SKM-1 treated with dmso at 0.1 percent for 144 hours (cell line): Measurements from ENCODE around the gene BICD2.
"Not testable (repeated sequence)": the region's sequence is repeated elsewhere in the genome, so short reads cannot be mapped to it uniquely, and the experiment has no call there.

Source experiments
- DNase-seq: peaks from one replicate; lab custom pipeline; 2025; ENCODE audit not compliant: unreplicated experiment; lab: John Stamatoyannopoulos, UW

The BICD2 gene

DNA sequence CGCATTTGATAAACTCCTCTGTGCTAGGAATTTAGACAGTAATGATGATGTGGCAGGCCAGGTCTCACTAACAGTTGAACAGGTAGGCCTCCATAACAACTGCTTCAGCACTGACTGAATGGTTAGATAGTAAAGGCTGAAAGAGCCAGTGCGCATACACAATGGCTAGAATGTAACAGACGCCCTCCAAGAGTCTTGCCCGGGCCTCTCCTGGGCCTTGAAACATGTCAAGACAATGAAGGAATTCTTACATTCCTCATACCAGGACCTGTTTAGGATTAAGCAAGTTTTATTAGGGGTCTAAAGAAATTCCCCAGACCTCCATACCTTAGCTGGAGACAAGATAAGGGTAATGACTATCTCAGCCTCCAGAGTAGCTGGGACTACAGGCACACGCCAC is 6.7 kb upstream of the BICD2 start:
- no peak for DNase-seq

DNA sequence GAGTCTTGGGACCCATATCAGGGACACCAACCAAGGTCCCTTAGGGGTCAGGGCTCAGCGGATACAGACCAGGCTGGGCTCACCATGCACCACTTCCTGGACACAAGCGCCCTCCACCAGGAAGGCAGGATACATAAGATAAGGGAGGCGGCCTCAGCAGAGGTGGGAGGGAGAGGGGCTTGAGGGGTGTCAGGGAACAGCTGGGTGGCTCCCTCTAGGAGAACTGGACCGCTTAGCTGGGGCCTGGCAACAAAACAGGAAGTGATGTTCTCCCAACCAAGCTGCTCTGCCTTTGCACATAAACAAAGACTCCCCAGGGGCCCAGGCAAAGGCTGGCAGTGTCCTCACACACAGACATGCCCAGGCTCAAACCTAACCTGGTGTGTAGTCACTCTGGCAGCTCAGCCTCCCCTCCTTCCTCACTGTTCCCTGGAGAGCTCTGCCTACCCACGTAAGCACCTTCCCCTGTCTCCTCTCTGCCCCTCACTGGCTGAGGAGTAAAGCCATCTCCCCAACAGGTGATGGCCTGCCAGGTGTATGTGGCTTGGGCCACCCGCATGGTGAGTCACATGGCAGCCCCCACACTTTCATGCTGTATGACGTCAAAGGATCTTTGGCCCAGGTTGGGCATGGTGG is 5.8 kb upstream of the BICD2 start:
- DNase-seq = peak; percentile 50

DNA sequence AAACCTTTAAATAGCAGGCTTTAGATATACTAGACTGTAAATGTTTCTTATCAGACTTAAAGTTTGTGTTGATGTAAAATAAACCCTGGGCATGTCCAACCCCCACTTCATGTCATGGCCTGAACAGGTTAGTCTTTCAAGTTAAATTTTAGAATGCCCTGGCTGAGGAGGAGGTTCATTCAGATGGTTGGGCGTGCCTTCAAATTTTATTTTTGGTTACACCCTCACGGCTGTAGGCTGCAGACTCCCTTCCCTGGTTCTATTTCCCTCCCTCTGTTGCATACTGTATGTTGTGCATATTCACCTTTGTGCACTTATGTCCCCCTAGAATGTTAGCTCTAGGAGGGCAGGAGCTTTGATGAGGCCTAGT is 5.3 kb upstream of the BICD2 start:
- DNase-seq = no peak

DNA sequence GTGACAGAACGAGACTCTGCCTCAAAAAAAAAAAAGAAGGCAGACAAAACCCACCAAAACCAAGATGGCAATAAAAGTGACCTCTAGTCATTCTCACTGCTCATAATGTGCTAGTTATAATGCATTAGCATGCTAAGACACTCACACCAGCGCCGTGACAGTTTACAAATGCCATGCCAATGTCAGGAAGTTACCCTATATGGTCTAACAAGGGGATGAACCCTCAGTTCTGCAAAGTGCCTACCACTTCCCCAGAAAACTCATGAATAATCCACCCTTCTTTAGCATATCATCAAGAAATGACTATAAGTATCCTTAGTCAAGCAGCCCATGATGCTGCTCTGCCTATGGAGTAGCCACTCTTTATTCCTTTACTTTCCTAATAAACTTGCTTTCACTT is 4.7 kb upstream of the BICD2 start:
- no peak for DNase-seq

DNA sequence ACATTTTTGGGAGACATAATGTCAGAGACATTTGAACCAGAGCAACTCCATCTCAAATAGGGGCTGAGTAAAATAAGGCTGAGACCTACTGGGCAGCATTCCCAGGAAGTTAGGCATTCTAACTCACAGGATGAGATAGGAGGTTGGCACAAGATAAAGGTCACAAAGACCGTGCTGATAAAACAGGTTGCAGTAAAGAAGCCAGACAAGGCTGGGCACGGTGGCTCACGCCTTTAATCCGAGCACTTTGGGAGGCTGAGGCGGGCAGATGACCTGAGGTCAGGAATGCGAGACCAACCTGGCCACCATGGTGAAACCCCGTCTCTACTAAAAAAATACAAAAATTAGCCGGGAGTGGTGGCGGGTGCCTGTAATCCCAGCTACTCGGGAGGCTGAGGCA is 4.2 kb upstream of the BICD2 start:
- not testable (repeated sequence) for DNase-seq

DNA sequence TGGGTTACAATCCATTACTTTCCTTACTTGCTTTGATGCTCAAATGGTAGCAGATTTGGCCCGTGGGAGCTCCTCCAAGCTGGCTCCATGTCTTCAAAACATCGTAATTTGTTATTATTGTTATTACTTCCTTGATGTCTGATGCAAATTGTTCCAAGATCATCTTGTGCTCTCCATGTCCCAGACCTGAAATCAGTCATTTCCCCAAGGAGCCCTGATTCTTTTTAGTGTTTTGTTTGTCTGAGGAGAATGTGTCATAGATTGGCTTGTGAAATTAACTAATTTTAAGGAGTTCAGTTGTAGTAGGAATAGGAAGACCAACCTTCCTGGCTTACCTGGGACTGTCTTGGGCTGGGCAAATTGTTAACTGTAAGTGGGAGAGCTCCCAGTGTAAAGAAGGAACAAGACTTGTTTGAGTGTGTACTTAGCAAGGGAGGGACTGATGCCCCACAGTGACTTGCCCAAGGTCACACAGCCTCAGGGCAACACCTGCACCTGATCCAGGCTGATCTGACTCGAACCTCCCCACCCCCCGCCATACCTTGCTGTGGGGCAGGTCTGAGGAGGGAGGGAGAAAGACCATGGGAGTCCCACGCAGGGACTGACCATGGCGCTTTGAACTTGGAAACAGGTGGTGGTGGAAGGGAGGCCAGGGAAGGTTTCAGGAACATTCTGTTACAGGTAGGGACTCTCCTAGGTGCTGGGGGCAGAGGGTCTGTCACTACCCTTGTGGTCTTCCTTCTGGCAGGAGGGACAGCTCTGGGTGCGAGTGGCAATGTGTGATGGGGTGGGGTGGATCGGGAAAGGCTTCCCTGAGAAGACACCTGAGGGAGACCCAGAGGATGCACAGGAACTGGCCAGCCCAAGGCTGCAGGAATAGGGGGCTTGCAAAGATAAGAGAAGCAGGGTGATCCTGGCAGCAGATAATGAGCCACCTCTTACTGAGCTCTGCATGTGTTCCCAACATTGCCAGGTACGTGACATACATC is 2.7 kb upstream of the BICD2 start:
- DNase-seq = no peak

DNA sequence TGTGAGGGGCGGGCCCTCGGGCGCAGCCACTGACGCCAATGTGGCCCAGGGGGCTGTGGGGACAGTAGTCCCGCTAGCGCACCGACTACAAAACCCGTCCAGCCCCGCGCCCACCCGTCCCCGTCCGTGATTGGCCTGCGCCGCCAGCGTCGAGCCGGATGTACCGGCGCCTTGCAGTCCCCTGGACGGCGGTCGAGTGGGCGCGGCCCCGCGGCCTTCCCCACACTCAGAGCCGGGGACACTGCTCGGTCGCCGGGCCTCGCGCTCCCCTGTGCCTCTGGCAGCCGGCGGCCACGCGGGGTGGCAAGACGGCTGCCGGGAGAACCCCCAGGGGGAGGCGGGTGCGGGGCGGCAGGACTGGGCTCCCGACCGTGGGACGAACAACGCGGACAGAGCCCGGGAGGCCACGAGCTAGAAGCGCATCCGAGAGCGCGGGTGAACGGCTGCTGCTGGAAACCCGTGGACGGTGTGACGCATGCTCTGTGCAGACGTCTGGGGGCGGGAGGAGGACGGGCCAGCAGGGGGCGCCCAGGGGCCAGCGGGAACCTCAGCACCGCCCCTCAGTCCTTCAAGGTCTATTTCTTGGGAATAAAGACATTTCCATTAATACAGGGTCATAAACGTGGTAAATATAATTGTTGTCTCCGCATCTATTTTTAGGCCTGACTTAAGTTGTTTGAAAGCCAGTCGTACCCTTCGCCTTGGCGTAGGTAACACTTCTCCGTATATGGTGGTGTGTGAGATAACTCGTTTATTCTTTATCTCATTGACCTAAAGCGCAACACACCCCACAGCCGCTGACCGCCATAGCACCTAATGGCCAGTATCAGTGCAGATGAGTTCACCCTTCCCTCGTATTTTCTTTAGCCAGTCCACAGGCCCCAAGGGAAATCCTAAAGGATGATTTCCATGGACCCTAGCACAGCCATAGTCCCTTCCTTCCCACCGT is 629 bp upstream of the BICD2 start:
- DNase-seq = peak; percentile 72

DNA sequence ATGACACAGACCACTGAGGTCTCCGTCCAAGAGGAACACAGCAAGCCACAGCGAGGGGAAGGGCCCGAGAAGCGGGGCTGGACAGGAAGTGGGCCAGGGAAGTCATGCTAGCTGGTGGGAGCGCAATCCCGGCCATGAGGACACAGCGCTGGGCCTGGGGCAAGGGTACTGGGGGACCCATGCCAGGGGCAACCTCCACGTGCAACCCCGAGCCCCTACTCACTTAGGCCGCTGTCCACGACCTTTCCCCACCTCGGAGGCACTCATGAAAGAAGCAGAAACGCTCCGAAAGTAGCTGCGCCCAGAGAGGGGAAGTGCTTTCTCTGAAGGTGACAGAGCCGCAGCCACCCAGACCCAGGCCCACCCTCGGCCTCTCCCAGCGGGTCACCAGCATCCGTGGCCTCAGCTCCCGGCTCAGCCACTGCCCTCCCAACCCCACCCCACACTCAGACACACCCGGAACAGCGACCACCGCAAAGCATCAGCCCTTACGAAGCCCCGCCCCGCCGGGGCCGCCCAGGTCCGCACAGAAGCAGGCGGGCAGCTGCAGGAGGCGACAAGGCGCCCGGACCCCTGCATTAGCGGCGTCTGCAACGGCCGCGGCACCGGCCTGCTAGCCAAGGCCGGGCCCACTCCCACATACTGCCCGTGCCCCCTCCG is 782 bp downstream of the BICD2 start:
- DNase-seq = no peak

DNA sequence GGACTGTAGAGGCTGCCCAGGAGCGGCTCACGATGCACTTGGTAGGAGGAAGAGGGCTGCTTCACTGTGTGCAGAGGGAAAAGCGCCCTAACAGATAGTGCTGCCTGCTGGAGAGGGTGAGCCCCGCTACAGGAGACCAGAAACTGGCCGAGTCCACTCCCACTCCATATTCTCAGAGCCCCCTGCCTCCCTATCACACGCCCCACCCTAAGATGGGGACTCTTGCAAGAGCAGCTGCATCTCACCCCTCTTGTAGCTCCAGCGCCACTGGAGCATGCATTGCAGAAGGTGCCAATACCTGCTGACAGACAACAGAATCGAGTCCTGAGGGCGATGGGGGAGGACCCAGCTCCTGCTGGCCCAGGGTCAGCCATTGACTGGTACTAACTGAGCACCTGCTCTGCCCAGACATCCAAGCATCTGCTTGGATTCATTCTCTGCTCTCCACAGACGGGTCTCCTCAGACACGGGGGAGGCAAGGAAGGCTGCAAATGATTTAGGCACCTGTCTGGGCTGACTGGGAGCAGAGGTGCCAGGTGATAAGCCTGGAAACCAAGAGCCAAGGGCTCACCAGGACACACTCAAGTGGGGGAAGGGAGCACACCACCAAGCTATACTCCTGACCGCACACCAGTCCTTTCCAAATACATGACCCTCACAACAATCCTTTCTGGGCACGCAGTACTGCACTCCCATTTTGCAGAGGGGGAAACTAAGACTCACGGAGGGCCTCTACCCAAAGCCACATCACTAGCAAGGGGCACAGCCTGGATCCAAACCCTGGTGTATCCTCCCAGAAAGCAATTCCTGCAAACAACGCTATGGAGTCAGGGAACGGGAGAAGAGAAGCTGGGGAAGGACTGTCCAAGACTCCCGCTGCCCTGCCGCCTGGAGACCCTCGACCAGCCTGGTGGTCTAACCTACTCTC is 1.6 kb downstream of the BICD2 start:
- DNase-seq = no peak

DNA sequence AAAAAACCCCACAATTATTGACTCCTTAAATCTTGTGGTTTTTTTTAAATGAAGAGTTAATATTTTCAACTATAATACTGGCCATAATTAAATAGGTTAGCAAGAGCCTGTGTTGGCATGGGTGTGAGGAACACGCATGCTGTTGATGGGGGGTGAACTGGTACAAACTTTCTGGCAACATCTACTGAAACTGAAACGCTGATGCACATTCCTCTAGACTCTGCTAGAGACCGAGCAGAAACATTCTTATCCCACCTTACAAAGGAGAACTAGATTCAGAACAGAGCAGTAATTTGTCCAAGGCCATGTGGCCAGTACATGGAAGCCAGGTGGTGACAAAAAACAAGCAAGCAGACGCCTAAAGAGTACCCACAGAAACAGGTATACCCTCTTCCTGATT is 2.4 kb downstream of the BICD2 start:
- no peak for DNase-seq

DNA sequence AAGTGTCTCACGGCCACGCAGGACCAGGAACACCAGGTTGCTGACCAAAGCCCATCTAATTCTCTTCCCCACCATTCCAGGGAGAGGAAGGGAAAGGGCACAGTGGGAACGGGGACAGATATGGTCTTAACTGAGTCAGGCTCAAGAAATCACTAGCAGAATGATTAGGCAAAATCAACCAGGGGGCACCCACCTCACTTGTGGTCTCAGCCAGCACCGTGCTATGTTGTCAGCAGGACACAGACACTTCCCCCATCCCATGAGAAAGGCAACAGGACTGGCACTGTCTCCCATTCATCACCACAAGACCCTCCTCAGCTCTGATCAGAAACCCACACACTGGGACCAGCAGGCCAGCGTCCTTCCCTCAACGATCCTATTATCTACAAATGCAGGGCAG is 2.9 kb downstream of the BICD2 start:
- no peak for DNase-seq

DNA sequence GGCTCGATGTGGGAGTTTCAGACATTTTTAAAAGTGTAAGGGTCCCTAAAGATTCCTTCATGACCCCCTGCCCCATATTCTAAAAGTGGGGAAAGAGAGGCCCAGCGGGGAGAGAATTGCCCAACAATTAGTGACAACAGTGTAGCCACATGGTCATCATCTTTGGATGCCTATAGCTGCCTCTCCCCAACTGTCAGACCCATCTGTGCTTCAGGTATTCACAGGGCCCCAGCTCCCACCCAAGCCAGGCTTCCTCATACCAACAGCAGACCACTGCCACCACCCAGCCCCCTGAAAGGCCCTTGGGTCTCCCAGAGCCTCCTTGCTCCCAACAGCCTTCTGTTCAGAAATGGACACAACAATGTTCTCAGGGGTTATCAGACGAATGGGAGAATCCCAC is 4.1 kb downstream of the BICD2 start:
- DNase-seq = no peak

DNA sequence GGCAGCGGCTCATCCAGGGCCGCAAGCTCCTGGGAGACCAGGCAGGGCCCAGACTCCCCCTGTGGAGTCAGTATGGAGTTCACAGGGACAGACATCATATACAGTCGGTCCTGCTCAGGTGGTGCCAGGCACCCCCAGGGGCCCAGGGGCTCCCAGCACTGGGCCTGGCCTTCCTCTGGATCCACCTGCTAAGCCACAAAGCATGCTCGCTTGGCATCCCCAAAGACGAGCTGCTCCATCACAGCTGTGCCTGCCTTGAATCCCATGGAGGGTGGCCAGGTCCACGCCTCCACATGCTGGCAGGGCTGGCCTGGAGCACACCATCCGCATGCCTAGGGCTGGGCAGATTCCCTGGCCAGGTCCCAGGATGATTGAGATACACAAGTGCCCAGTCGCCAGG is 4.6 kb downstream of the BICD2 start:
- no peak for DNase-seq

DNA sequence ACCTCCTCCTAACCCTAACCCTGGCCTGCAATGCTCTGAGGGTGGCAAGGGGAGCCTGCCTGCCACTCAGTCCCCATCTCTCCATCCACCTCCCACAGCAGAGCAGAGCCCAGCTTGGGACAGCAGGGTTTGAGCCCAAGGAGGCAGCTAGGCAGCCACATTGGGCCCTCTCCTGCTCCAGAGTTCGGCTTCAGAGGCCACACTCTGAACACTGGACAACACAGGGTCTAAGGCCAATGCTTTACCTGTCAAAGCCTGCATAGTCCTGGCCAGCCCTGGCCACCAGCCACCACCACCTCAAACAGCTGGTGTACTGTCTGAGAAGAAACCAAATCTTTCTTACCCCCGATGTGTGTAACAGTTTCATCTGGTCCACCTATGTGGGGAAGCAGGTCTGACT is 5.2 kb downstream of the BICD2 start:
- DNase-seq = no peak

DNA sequence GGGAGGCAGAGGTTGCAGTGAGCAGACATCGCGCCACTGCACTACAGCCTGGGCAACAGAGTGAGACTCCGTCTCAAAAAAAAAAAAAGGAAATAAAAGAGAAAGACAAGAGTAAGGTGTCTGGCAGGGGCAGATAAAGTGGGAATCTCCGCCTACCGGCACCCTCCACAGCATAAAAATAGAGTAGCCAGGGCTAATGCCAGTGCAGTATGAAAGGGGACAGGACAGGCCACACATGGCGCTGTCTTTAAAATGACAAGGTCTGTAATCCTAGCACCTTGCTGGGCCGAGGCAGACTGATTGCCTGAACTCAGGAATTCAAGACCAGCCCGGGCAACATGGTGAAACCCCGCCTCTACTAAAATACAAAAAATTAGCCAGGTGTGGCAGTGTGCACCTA is 7.8 kb downstream of the BICD2 start:
- no peak for DNase-seq

DNA sequence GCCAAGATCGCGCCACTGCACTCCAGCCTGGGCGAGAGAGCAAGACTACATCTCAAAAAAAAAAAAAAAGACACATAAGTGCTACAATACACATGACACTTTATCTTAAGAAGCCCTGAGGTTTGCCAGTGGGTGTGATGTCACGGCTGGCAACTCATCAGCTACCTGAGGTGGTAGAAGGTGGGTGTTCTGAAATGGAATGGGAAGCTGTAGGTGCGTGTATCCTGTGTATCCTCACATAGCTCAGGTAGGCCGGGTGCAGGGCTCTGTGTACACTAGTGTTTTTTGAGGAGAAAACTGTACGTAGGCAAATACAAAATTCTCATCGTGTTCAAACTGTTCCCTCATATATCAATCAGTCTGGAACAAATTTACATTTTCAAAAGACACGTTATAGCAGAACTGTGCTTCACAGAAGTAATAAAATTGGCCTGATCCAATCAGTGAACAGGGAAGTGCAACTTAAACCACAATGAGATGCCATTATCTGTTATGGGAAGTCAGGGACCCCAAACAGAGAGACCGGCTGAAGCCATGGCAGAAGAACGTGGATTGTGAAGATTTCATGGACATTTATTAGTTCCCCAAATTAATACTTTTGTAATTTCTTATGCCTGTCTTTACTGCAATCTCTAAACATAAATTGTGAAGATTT is 10.4 kb downstream of the BICD2 start:
- DNase-seq = no peak

DNA sequence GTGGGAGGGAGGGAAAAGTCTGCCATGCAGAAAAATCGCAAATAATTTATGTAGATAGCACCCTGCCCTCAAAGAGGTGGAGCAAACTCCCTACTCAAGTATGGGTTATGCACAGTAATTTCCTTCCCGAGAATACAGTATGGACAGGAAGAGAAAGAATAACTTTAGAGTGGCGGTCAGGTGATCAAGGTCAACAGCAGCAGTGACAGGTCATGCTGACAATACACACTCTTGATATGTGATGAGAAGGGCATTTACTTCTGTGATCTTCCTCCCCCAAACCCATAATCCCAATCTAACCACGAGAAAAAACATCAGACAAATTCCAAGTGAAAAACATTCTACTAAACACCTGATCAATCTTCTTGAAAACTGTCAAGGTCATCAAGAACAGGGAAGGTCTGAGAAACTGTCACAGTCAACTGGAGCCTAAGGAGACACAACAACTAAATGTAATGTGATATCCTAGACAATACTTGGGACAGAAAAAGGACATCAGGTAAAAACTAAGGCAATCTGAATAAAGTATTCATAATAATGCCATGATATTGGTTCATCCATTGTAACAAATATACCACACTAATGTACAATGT is 11.7 kb downstream of the BICD2 start:
- DNase-seq = no peak

DNA sequence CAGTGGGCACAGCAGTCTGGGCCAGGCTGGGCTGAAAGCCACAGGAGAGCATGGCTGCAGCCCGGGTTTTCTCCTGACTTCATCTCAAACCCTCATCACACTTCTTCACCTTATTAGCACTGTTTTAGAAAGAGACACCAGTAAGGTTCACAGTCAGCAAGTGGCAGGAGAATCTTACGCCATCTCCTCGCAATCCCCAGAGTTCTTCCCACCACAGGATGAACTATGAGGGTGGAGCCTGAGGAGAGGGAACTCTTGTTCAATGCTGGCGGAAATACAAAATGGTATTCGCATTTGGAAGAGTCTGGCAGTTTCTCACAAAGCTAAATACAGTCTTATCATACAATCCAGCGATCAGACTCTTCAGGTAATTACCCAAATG is 14.7 kb downstream of the BICD2 start:
- no peak for DNase-seq
